ENCODE measurements around the gene SUOX. TPM values are rescaled to one million over a fixed set of nuclear protein-coding genes. Genes with fewer than 3 reads are reported as not detected.

Gene SUOX
- total RNA-seq, 1 donor from 2014 or later: 13.8 TPM

Other genes starting within 250 kb of the SUOX start
- 110 and 137 TPM in 2 replicates for gene SARNP, start 179.6 kb upstream of the SUOX start, total RNA-seq
- 30.9 and 38.2 TPM in 2 replicates for gene ORMDL2, start 179.2 kb upstream of the SUOX start, total RNA-seq
- 64.8 and 75.2 TPM in 2 replicates for gene DNAJC14, start 167.7 kb upstream of the SUOX start, total RNA-seq
- 0.42 and 0.46 TPM in 2 replicates for gene MMP19, start 154.3 kb upstream of the SUOX start, total RNA-seq
- gene PYM1, start 69.4 kb upstream of the SUOX start, total RNA-seq: 25.1 and 32.0 TPM in 2 replicates
- gene DGKA, start 66.1 kb upstream of the SUOX start, total RNA-seq: 32.3 and 36.0 TPM in 2 replicates
- 0.33 and 0.42 TPM in 2 replicates for gene PMEL, start 31.2 kb upstream of the SUOX start, total RNA-seq
- 29.5 and 55.0 TPM in 2 replicates for gene CDK2, start 30.4 kb upstream of the SUOX start, total RNA-seq
- gene RAB5B, start 23.2 kb upstream of the SUOX start, total RNA-seq: 35.2 and 45.7 TPM in 2 replicates
- 0.46 and 0.86 TPM in 2 replicates for gene IKZF4, start 23.8 kb downstream of the SUOX start, total RNA-seq
- gene RPS26, start 44.6 kb downstream of the SUOX start, total RNA-seq: 94.9 and 101 TPM in 2 replicates
- gene ERBB3, start 82.9 kb downstream of the SUOX start, total RNA-seq: 0.07 and 0.11 TPM in 2 replicates
- gene PA2G4, start 107.3 kb downstream of the SUOX start, total RNA-seq: 240 and 266 TPM in 2 replicates
- gene RPL41, start 119.4 kb downstream of the SUOX start, total RNA-seq: 2,515 and 3,966 TPM in 2 replicates
- 5.5 and 7.0 TPM in 2 replicates for gene ZC3H10, start 121.0 kb downstream of the SUOX start, total RNA-seq
- 313 and 330 TPM in 2 replicates for gene ESYT1, start 131.0 kb downstream of the SUOX start, total RNA-seq
- 60.6 and 81.1 TPM in 2 replicates for gene MYL6B, start 155.3 kb downstream of the SUOX start, total RNA-seq
- gene MYL6, start 161.1 kb downstream of the SUOX start, total RNA-seq: 2,535 and 2,553 TPM in 2 replicates
- 53.2 and 70.9 TPM in 2 replicates for gene SMARCC2, start 192.2 kb downstream of the SUOX start, total RNA-seq
- 189 and 215 TPM in 2 replicates for gene RNF41, start 224.6 kb downstream of the SUOX start, total RNA-seq
- gene NABP2, start 227.1 kb downstream of the SUOX start, total RNA-seq: 37.1 and 44.1 TPM in 2 replicates
- not detected in 2 replicates for gene SLC39A5, start 232.8 kb downstream of the SUOX start, total RNA-seq